ENCODE measurements around the gene MINDY3. TPM values are rescaled to one million over a fixed set of nuclear protein-coding genes. Genes with fewer than 3 reads are reported as not detected.

Gene MINDY3
- total RNA-seq, 1 experiment from 2014 or later: 11.3 TPM

- TF ChIP-seq PREB (CRISPR knock-in tag; IDR thresholded peaks at IDR 0.05; ENCODE audit: borderline replicate concordance): no peak
- TF ChIP-seq PRRX2 (CRISPR knock-in tag; IDR thresholded peaks at IDR 0.05): no peak
- TF ChIP-seq E2F1 (CRISPR knock-in tag; IDR thresholded peaks at IDR 0.05): no peak
- no peak for TF ChIP-seq TEAD1 (CRISPR knock-in tag; IDR thresholded peaks at IDR 0.05)
- no peak for TF ChIP-seq USF1 (CRISPR knock-in tag; IDR thresholded peaks at IDR 0.05)
- no peak for TF ChIP-seq ZNF219 (CRISPR knock-in tag; IDR thresholded peaks at IDR 0.05; ENCODE audit: borderline replicate concordance)
- no peak for TF ChIP-seq RORB (CRISPR knock-in tag; IDR thresholded peaks at IDR 0.05)
Measured at GRCh38 chr10:15829495-15829894, 30.8 kb downstream of the MINDY3 start (continued).

- CTCF ChIA-PET: no interaction called here
Measured at GRCh38 chr10:15824498-15824897, 35.8 kb downstream of the MINDY3 start.

More at GRCh38 chr10:15824498-15824897, 35.8 kb downstream of the MINDY3 start:
- Mint-ChIP-seq H3K36me3 (no peaks in the 10 kb centered on the region), H3K27ac (no peak overlapping the region), H3K9me3 (no peaks in the 10 kb centered on the region), H3K27me3 (ENCODE audit: low read depth) (no peaks in the 10 kb centered on the region), H3K4me3 (no peak overlapping the region), H3K4me1 (peaks cover 7% of the 10 kb centered on the region)
- ATAC-seq (no peak), DNase-seq (ENCODE audit: low spot score) (no peak)
- POLR2A ChIA-PET: no interaction called here
- no peak for TF ChIP-seq NFYB (CRISPR knock-in tag; conservative IDR thresholded peaks at IDR 0.05; ENCODE audit: low read depth)
- no peak for TF ChIP-seq NR1H2 (CRISPR knock-in tag; IDR thresholded peaks at IDR 0.05)
- no peak for TF ChIP-seq KAT7 (CRISPR knock-in tag; IDR thresholded peaks at IDR 0.05; ENCODE audit: borderline replicate concordance)
- no peak for TF ChIP-seq ZBTB21 (CRISPR knock-in tag; IDR thresholded peaks at IDR 0.05; ENCODE audit: borderline replicate concordance)
- no peak for TF ChIP-seq ZNF671 (CRISPR knock-in tag; IDR thresholded peaks at IDR 0.05)
- no peak for TF ChIP-seq MXD4 (CRISPR knock-in tag; IDR thresholded peaks at IDR 0.05; ENCODE audit: borderline replicate concordance)
- TF ChIP-seq GTF2I (CRISPR knock-in tag; conservative IDR thresholded peaks at IDR 0.05): no peak
- TF ChIP-seq ZNF232 (CRISPR knock-in tag; IDR thresholded peaks at IDR 0.05): no peak
- TF ChIP-seq E2F4 (CRISPR knock-in tag; IDR thresholded peaks at IDR 0.05; ENCODE audit: borderline replicate concordance, low read depth): no peak
- TF ChIP-seq ZNF121 (CRISPR knock-in tag; IDR thresholded peaks at IDR 0.05): no peak
- TF ChIP-seq USF1 (CRISPR knock-in tag; IDR thresholded peaks at IDR 0.05): no peak
- no peak for TF ChIP-seq GABPB1 (CRISPR knock-in tag; IDR thresholded peaks at IDR 0.05)
- no peak; the same call in 1 of the 2 replicates for TF ChIP-seq CTCF (IDR thresholded peaks at IDR 0.05)
- no peak for TF ChIP-seq AFF4 (CRISPR knock-in tag; IDR thresholded peaks at IDR 0.05; ENCODE audit: borderline replicate concordance)

All from WTC11 (cell line).